HG03139 (cell line): ENCODE results near the gene HEBP1.
"Not testable (repeated sequence)": the region's sequence is repeated elsewhere in the genome, so short reads cannot be mapped to it uniquely, and the experiment has no call there.

Experiments
- ATAC-seq: cut with Tn5 transposase; IDR thresholded peaks from one replicate; pipeline ENCODE4 v1.9.1; 2021; ENCODE audit not compliant: unreplicated experiment

HEBP1 gene, protein sequence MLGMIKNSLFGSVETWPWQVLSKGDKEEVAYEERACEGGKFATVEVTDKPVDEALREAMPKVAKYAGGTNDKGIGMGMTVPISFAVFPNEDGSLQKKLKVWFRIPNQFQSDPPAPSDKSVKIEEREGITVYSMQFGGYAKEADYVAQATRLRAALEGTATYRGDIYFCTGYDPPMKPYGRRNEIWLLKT

DNA sequence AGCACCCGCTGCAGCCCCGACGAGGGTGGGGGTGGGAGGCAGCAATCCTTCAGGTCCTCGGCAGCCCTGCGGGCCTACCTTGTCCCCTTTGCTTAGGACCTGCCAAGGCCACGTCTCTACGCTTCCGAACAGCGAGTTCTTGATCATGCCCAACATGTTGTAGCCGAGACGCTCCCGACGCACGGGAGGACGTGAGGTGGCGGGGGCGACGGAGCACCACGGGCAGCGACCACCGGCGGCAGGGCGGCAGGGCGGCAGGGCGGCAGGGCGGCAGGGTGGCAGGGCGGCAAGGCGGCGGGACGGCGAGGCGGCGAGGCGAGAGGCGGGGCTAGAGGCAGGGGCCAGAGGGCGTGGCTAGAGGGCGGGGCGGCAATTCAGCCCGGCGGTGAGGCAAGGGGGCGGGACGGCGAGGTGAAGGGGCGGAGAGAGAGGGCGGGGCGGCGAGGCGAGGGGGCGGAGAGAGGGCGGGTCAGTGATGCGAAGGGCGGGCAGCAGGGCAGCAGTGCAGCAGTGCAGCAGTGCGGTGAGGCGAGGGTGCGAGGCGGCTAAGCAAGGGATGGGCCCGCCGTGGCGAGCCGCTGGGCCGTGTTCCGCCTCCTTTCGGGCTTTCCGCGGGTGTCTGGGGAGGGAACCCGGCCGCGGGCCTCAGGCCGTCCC, at the start of gene HEBP1:
Gene HEBP1 (minus strand): TSS at position 307 of the 657 bp plus-strand sequence. CDS start 151 bp downstream, at position 156.
- ATAC-seq = peak; percentile 90

DNA sequence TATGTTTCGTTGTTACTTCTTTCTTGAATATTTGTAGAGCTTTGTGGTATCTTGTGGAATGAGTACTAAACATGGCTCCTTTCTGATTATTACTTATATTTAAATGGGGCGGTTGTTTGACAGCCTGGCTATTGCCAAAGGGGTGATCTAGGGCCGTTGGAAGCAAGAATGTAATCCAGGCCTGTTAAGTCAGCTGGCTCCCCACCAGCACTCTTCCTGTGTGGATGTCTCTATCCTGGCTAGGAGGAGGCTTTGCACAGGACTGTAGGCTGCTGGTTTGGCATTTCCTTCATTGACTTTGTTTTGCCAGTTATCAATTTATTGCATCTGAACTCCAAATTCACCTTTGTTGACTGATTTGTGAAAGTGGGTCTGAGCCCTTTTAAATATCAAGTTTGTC, 49.8 kb upstream of the HEBP1 start:
- ATAC-seq = no peak

DNA sequence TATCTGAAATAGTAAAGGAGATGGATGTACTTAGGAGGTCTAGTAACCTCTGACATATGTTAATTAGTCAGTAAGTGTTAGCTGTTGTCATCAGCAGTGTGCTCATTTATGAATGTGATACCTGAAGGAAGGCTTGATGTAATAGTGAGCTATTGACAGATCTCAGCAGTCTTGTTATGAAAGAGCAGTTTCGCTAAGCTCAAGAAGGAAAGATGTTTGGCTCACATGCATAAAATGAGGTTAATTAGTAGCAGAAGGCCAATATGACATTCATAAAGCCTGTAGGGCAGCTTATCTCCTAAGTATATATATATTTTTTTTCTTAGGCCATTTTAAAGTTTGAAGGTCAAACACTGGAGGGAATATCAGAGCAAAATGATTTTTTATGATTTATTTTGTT, 46.9 kb upstream of the HEBP1 start:
- ATAC-seq = peak; percentile 58

DNA sequence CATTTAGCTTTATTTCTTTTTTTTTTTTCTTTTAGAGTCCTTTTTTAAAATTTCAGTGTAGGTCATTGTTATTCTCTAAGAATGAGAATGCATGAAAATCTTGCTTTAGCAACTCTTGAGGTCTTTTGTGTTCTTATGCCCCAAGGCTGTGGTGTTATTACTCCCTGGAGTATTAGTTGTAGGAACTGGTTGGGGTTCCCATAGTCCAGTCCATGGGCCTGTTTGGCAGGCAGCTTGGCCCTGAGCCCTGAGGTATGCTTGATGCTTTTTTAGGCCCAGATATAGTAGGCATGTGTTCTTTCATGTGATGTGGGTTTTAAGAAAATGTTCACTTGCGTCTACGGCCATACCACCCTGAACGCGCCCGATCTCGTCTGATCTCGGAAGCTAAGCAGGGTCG, 45.8 kb upstream of the HEBP1 start:
- no peak for ATAC-seq

DNA sequence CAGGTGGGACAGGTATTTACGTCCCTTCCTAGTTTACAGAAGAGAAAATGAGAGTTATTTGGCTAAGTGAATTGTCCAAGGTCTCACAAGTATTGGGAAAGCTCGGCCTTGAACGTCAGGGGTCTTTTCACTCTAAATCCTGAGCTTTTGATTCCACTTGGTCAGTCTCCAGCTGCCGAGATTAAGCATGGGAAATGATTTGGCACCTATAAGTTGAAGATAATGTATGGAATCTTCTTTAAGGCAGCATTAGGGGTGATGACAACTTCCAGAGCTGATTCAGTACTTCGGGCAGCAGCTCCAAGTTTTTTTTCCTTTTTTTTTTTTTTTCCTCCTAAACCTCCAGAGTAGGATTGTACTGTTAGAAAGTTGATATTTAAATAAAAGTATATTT, 44.8 kb upstream of the HEBP1 start:
- no peak for ATAC-seq

DNA sequence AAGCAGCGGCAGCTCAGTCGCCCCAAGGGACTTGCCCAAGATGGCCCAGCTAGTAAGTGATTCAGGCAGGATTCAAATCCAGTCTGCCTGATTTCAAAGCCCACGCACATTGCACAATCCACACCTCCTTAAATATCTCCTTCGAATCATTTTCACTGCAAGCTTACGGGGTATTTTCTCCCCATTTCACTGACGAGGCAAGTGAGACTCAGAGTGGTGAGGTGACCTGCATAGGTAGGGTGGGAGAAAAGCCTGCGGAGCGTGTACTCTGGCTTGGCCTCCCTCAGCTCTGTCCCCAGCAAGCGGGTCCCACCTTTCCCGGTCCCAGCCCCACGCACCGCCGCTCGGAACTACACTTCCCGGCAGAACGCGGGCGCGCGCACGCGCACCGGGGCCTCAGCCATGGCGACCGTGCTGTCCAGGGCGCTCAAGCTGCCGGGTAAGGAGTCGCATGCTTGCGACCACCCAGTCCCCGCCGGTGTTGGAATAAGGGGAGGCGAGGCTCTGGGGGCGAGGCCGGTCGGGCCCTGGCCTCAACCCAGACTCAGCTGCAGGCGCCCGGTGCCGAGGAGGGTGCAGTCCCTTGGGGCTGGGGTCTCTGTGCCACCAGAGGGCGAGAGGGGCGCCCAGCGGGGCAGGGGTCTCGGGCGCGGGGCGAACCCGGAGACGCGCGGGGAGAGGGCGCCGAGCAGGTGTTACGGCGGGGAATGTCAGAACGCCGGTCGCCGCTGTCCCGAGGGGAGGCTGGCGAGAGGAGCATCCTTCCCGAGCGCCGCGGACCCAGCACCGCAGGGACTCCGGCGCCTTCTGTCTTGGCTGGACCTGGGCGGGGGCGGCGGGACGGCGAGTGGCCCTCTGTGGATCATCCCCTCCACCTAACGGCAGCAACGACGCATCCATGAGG, 44.2 kb upstream of the HEBP1 start, which contains the start of gene FAM234B:
Gene FAM234B (plus strand): TSS at position 380 of the 904 bp plus-strand sequence. CDS start 23 bp downstream, at position 403.
- ATAC-seq = no peak

DNA sequence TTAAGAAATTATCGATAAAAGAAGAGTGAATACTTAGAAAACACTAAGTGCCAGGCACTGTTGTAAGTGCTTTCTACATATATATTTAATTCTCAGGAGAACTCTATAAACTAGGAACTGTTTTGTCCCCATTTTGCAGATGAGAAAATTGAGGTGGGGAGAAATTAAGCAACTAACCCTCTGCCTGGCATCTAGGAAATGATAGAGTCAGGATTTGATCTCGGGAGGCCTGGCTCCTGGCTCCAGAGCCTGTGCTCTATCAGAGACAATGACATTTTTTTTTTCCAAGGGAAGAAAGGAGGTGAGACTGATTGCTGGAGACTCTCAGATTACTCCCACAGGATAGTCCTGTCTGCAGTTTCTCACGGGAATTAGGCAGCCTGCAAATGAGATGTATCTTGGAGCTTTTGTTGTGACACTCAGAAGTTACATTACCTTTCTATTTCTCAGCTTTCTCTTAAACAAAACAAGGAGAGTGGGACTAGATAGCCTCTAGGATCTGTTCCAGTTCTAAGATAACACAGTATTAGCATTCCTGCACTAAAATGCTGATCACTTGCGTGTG, 42.7 kb upstream of the HEBP1 start:
- no peak for ATAC-seq

DNA sequence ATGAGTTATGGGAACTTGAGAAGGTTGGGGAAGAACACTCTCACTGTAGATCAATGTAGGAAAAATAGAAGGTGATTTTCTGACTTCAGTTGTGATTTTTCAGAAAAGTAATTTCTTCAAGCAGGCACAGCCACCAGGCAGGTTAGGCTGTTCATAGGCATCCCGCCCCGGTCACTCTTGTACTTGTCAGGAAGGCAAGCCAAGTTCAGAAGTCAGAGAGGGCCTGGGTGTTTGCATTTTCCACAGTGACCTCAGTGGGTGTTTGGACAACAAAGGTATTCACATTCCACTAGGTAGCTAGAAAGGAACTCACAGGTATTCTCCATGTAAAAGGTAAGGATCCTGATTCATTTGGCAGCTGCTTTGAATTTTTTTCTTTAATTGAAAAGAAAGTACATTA, 41.2 kb upstream of the HEBP1 start:
- ATAC-seq = no peak

DNA sequence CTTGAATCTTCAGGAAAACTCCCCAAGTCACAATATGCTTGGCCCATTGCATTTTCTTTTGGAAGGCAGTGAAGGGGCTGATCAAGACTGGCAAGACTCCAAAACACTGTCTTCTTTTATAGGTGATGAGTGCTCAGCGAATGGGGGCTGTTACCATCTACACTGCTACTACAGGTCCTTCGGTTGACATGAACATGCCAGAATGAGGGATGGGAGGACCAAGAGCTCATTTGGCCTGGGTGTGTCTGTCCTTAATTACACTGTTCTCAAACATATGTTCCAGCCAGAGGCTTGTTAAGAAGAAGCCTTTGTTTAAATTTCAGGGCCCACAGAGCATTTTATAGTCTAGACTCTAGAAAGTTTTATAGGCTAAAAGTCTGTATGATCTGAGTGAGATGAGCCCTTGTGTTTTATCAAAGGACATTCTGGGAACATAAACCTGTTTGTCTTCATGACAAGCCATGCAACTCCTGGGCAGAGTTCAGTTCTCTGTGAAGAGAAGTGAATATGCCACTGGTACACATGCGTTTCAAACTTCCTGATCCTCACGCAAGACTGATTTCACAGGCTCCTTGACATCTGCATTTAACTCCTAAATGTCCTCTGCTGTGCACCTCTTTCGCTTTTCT, 39.4 kb upstream of the HEBP1 start:
- no peak for ATAC-seq

DNA sequence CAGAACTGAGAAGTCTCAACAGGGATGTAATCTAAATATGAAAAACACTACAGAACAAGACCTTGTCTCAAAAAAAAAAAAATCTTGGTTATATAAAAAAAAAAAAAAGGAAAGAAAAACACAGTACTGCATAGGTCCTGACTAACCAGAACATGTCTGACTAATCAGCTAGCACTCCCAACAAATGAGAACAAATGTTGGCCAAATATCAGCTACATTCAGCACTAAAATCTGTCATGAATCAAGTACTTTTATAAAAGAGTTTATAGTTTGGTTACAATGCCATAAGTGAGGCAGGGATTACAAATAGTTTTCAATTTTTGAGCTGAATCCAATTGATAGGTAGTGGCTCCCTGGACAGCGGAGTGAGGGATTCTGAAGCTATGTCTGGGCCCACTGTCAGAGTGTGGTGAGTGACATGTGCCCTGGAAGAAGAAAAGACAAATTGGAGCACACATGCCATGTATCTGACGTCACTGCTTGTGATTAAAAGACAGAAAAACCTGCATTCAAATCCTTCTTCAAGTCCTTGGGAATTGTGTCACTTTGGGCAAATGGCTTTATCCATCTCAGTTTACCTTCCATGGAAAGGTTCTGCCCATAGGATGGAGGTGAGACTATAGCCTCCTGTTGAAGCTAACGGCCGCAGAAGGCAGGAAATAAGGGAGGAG, 38.6 kb upstream of the HEBP1 start:
- ATAC-seq = no peak

DNA sequence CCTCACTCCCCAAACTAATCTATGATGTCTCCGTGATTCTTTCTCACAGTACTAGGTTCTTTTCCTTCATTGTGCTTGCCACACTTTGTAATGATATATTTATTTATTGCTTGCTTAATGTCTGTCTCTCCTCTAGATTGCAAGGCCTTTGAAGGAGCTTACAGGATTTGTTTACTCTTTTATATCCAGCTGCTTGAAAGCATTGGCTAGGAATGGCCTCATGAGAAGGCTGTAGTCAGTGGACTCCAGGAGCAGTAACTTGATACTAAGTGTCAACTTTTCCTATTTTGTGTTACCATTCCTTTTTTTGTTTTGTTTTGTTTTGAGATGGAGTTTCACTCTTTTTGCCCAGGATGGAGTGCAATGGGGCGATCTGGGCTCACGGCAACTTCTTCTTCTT, 36.8 kb upstream of the HEBP1 start:
- no peak for ATAC-seq

DNA sequence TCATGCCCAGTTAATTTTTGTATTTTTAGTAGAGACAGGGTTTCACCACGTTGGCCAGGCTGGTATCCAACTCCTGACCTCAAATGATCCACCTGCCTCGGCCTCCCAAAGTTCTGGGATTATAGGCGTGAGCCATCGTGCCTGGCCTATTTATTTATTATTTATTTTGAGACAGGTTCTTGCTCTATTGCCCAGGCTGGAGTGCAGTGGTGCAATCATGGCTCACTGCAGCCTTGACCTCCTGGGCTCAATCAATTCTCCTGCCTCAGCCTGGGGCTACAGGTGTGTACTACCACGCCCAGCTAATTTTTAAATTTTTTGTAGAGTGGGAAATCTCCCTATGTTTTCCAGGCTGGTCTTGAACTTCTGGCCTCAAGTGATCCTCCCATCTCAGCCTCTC, 35.3 kb upstream of the HEBP1 start:
- not testable (repeated sequence) for ATAC-seq

DNA sequence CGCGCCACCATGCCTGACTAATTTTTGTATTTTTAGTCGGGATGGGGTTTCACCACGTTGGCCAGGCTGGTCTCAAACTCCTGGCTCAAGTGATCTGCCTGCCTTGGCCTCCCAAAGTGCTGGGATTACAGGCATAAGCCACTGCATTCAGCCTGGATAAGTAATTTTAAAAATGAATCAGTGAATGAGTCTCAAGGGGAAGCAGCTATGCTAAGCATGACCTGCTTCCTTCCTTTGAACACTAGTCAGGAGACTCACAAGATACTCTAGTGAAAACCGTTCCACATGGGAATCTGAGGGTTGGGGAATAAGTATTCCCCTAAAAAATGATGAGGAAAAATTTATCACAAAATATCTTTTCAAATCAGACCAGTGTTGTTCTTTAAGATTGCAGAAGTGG, 33.4 kb upstream of the HEBP1 start:
- no peak for ATAC-seq

DNA sequence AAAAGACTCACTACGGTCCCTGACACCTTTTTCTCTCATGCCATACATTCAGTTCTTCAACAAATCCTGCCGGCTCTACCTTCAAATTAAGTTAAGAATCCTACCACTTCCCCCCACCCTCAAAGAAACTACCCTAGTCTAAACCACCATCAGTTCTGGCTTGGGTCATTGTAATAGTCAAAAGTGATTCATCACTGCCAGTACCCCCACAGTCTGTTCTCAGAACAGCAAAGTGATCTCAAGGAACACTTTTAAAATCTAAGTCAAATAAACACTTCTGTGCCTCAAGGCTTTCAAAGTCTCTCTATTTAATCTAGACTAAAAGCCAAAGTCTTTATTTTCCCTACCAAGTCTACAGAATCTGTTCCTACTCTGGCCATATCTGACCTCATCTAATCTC, 32.1 kb upstream of the HEBP1 start:
- no peak for ATAC-seq

DNA sequence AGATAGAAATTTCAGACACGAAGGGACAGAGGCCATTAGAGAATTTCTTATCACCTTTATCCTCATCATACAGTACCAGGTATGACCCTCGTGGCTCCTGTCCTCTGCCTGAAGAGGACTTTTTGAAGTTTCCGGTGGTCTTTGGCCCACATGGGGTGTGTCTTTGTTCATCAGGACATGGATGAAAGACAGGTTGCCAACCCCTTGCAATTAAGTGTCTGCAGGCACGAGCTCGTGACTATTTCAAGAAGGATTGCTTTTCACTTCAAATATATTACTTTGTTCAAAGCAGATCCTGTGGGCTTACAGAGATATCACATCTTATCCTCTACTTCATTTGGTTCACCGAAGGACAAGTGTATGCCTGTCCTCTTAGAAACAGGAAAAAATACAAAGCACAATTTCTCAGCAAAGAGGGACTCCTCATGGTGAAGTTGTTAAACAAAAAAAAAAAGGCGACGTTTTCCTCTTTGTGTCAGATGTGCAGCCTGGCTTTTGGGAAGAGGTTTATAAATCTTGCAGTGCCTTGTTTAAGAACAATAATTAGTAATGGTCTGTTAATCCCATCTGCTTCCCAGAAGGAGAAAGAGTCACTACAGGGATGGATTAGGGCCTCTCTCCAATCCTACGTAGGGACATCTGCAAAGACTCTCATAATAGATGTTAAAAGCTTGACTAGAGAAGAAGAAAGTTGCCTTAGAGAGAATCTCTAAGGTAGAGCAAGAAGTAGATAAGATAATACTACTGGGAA, 30.7 kb upstream of the HEBP1 start:
- no peak for ATAC-seq

DNA sequence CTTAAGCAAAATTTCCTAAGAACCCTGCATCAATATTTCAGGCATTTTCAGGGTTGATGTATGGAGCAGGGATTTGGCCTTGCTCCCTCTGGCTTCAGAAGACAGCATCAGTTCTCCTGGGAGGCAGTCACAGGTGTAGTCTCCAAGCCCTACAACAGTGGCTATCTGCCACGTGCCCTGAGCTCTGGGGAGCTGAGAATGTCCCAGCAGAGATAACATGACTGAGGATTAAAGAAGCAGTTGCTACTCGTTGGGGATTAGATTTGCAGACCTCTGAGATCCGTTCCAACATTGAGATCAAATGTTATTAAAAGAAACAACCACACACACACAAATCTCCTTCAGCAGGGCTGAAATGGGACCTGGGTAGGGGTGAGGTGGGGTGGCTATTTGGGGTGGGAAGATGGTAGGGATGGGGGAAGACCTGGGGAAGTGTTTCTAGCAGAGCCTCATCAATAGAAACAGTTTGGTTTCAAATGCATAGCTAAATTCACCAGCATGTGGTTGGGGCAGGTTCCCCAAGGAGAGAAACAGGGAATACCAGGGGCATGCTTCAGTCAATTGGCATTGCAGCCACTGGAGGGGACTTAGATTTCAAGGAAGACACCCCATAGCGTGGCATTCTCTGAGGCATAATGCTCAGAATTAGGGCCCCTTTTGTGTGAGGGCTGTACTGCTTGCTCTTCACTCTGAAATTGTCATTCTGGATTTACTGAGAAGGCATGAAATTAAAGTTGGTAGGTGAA, 28.9 kb upstream of the HEBP1 start:
- ATAC-seq = no peak

DNA sequence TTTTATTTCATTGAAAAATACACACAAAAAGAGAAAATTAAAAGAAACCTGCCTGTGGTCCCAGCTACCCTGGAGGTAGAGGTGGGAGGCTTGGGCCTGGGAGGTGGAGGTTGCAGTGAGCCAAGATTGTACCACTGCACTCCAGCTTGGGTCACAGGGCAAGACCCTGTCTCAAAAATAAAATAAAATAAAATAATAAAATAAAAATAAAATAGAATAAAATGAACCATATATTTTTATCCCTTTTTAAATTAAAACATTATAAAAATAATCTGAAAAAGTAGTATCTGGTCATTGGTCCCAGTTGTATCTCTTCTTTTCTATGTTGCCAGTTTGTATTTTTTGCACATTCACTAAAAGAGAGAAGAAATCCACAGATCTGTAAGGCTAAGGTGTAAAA, 27.4 kb upstream of the HEBP1 start:
- no peak for ATAC-seq

DNA sequence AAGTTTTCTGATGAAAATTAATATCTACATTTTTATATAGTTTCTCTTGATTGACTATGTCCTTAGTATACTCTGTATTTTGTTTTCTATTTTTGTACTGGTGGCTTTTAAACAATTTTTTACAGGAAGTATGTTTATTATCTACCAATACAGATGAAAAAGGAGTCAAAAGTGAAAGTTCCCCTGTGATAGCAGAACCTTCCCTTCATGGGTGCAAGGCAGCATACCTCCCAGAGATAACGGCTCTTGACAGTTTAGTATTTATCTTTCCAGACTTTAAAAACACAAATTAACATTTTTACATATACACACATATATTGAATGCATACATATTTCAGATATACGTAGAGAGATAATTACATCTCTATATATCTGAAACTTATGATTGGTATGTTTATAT, 27.0 kb upstream of the HEBP1 start:
- no peak for ATAC-seq

DNA sequence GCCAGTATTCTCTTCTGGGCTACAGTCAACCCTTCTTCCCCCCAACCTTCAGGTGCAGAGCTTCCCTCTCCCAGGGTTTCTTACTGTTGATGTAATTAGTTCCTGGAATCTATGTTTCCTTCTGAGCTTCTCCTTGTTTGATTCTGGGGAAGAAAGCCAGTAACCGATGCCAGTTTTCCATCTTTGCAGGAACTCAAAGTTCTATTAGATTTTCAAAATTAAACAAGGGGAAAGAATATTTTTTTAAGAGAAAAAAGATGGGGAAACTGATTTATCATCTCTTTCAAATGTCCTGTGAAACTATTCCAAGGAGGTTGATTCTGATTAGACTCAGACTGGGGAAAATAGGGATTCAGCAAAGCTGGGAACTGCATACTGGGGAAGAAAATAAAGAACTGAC, 26.2 kb upstream of the HEBP1 start:
- ATAC-seq = no peak
